HUDEP-2 (cell line): ENCODE results near the gene KRIT1.
"Not testable (repeated sequence)": the region's sequence is repeated elsewhere in the genome, so short reads cannot be mapped to it uniquely, and the experiment has no call there.

ENCODE experiments used
- DNase-seq, 76 experiments: peaks; one replicate each; lab custom pipeline; 2025; ENCODE audit not compliant: unreplicated experiment in 76 of 76; lab: John Stamatoyannopoulos, UW

Gene KRIT1

DNA sequence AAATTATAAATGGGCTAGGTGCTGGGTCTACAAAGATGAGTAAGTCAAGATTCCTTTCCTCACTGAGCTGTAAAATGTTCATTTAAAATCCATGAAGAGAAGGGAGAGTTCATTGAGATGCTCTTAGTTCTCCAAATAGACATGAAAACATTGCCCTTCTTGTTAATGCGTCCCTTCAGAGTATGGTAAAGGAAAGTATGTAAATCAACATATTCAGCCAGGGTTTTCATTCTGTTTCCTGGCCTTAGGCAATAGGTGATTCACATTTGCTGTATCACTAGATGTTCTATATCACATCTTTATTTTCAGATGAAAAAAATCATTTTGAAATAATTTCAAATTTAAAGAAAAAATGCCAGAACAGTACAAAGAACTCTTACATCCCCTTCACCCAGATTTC lies 5.5 kb upstream of the KRIT1 start:
- DNase-seq = no peak

DNA sequence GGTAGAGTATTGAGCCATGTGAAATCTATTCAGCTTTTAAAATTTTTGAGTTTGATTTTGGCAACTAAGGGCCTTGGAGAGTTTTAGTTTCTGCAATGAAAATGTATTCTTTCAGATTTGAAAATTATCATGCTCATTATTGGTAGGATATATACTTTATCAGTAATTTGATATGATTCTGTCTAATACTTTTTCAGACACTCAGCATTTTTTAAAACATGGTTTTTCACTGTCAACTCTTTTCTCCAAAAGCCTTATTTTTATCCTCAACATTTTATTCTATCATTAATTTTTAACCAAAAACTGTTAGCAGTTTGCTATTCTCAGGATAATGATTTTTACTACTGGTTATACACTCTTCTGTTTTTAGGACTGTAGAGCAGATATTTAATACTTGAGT lies 4.9 kb upstream of the KRIT1 start:
- no peak for DNase-seq

DNA sequence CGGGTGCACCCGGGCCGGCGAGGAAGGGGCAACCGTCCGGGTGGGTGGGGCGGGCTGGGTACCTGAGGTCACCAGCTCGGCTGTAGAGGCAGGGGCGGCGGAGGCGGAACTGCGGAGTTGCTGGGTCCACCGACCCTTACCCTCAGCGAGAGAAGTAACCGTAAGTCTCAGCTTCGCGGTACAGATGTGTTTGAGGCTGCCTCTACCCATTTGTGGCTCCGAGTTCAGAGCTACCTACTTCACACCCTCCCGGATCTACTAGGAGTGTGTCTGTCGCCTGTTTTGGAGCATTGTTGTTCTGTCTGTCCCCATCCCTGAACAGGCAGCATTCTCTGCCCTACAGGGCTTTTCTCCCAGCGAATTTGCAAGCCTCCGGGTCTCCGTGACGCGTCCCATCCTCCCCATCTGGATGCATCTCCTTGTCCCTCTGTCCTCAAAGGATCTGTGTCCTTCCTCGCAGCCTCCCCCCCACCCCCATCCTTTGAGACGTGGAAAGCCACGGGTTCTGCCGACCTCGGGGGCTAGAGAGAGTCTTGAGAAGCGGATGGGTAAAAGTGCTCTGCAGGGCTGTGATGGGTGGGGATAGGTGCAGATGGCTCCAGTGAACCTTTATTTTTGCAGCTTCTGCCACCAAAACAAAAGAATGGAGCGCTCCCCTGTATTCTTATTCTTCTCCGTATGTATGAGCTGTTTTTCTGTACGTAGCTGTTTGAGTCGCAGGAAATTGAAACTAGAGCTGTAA lies 817 bp upstream of the KRIT1 start:
- DNase-seq = peak in 9 of 76 experiments; percentile 1 to 40 (median 20)

DNA sequence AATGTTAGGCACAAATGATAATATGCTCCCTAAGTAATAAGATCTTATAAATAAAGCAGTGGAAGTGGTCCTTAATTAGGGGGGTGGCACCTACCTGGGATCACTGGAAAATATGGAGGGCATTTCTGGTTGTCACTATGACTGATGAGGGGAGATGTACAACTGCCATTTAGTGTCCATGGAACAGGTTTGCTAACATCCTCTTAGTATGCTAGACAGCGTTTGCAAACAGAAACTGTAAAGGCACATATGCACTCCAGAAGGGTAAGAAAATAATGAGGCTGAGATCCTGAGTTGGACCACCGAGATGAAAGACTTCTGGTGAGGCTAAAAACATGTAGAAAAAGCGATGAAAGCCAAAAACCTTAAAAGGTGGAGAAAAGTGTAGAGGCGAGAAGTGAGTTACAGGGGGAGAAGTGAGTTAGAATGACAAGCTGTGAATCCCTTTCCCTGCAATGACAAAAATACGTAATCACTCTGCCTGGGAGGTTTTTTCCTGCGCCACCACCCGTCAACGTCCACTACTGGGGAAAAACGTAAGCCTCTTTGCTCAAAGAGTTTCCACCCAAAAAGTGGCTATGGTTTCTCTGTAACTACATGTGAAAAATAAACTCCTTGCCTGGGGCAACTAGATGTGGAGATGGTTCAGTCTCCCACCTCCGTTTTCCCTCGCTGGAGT lies 767 bp downstream of the KRIT1 start:
- peak in 13 of 76 experiments; percentile 10 to 61 (median 30) for DNase-seq

DNA sequence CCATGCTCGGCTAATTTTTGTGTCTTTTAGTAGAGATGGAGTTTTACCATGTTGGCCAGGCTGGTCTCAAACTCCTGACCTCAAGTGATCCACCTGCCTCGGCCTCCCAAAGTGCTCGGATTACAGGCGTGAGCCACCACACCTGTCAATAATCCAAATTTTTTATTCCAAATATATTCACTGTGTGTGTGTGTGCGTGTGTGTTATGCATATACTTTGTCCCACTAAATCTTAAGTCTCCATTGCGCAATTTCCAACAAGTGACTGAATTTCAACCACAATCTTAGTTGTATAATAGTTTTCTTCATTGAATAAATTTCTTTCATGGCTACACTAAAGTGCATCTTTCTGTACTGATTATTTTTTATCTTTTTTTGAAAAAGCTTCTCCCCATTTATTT lies 2.7 kb downstream of the KRIT1 start:
- no peak for DNase-seq

DNA sequence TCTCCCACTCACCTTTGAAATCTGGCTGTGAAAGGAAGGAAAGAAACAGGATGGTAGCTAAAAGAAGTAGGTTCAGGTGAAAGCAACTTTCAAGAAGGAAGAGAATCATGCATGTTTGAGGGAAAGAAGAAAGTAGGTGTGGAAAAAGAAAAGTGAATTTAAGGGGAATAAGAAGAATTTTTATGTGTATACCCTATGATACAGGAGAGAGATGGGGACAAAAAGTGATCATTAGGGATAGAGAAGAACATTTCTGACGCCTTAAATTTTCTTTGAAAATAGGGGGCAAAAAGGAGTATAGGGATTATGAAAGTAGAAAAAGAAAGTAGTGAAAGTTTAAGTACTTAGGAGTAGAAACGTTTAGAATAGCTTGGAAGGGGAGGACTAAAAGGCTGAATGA lies 15.2 kb downstream of the KRIT1 start:
- no peak for DNase-seq

DNA sequence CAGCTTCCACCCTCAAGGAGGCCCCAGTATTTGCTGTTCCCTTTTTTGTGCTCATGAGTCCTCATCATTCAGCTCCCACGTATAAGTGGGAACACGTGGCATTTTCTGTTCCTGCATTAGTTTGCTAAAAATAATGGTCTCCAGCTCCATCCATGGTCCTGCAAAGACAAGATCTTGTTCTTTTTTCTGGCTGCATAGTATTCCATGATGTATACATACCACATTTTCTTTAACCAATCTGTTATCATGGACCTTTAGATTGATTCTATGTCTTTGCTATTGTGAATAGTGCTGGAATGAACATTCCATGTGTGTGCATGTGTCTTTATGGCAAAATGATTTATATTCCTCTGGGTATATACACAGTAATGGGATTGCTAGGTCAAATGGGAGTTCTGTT lies 17.0 kb downstream of the KRIT1 start:
- DNase-seq = no peak

DNA sequence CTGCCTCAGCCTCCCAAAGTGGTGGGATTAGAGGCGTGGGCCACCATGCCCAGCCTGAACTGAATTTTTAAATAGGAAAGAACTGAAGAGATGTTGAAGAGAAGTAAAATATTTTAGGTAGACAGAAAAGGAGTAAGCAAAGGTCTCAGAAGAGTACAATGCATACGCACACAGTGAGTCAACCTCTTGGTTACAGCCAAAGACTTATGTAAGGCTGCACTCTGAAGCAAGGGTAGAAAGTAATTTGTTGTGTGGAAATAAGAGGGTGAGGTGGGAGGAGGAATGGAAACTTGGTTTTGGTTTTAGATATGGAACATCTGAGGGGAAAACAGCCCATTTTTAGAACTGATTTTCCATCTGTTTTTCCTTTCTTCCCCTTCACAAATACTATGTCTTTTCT lies 17.6 kb downstream of the KRIT1 start:
- DNase-seq = peak in 1 of 76 experiments; percentile 2

DNA sequence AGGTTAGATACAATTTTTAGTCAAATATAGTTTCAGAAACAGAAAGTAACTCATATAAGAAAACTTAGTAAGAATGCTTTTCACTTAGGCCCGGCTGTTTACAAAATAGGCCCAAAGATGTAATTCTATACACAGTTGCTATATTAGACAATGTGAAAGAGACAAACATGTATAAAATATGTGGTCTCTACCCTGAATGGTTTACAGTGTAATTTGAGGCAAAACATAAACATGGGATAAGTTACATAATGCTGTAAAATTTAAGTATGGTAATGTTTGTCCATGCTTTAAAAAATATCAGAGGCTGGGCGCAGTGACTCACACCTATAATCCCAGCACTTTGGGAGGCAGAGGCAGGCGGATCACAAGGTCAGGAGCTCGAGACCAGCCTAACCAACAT lies 18.7 kb downstream of the KRIT1 start:
- DNase-seq = no peak

DNA sequence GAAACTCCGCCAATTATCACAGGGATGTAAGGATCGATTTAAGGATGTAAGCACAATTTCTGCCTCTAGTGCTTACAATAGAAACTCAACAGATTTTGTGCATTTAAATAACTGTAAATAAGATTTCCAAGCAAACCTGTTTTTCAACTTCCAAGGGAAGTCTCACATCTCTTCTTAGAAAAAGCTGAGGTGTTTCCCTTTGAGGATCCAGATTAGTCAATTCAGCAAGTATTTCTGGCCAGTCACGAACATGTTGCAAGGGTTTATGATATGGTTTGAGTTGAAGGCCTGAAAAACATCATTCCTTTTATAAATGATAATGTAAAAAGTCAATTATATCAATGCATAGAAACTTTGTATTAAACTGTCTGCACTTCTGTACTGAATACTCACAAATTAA lies 23.9 kb downstream of the KRIT1 start:
- DNase-seq = no peak

DNA sequence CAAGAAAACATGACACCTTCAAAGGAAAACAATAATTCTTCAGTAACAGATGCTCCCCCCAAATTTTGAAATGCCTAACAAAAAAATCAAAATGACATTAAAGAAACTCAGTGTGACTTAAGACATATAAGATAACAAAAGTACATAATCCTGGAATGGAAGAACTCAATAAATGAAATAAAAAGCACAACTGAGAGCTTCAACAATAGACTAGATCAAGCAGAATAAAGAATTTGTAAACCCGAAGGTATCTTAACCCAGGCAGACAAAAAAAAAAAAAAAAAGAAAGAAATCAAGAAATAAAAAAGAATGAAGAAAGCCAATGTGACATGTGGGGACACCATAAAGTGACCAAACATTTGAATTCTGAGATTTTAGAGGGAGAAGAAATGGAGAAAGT lies 39.0 kb downstream of the KRIT1 start:
- DNase-seq = no peak

DNA sequence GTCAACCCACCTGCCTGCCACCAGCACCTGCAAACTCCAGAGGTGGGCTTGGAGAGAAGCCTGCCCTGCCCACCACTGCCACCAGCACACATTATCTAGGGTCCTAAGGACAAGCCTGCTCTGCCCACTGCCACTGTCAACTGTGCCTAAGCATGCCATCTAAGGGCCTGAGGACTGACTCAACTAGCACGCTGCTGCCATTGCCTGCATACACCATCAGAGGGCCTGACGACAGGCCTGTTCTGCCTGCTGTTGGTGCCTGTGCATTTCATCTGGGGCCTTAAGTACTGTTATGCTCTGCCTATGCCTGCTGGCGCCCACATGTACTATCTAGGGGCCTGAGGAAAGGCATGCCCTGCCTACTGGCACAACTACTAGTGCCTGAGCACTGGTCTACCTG lies 39.7 kb downstream of the KRIT1 start:
- DNase-seq = no peak

DNA sequence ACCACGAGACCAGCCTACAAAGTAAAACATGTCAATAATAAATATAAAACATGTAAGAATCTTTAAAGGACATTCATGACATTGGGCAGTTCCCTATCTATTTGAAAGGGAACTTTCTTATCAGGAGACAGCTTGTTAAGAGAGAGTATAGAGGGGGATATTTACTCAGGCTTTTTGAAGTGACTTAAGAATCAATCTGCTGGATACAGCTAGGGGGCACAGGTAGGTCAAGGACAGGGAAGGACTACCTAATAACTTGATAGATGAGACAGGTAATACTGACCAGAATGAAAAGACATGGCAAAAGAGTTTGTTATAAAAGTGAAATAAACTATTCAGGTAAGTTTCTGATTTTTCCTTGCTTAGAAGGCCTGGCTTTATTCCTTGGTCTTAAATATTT lies 44.9 kb downstream of the KRIT1 start:
- DNase-seq = no peak

DNA sequence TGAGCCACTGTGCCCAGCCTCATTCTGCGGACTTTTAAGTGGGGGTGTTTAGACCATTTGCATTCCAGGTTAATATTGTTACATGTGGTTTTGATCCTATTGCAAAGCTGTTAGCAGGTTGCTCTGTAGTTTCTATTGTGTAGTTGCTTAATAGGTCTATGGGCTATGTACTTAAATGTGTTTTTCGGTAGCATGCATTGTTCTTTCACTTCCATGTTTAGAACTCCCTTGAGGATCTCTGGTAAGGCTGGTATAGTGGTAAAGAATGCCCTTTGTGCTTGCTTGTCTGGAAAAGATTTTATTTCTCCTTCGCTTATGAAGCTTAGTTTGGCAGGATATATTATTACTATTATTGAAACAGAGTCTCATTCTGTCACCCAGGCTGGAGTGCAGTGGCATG lies 53.4 kb downstream of the KRIT1 start:
- no peak for DNase-seq

DNA sequence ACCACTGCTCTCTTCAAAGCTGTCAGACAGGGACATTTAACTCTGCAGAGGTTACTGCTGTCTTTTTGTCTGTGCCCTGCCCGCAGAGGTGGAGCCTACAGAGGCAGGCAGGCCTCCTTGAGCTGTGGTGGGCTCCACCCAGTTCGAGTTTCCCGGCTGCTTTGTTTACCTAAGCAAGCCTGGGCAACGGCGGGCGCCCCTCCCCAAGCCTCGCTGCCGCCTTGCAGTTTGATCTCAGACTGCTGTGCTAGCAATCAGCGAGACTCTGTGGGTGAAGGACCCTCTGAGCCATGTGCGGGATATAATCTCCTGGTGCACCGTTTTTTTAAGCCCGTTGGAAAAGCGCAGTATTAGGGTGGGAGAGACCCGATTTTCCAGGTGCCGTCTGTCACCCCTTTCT lies 56.5 kb downstream of the KRIT1 start:
- DNase-seq = not testable (repeated sequence)

DNA sequence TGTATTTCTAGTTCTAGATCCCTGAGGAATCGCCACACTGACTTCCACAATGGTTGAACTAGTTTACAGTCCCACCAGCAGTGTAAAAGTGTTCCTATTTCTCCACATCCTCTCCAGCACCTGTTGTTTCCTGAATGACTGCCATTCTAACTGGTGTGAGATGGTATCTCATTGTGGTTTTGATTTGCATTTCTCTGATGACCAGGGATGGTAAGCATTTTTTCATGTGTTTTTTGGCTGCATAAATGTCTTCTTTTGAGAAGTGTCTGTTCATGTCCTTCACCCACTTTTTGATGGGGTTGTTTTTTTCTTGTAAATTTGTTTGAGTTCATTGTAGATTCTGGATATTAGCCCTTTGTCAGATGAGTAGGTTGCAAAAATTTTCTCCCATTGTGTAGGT lies 61.4 kb downstream of the KRIT1 start:
- not testable (repeated sequence) for DNase-seq

DNA sequence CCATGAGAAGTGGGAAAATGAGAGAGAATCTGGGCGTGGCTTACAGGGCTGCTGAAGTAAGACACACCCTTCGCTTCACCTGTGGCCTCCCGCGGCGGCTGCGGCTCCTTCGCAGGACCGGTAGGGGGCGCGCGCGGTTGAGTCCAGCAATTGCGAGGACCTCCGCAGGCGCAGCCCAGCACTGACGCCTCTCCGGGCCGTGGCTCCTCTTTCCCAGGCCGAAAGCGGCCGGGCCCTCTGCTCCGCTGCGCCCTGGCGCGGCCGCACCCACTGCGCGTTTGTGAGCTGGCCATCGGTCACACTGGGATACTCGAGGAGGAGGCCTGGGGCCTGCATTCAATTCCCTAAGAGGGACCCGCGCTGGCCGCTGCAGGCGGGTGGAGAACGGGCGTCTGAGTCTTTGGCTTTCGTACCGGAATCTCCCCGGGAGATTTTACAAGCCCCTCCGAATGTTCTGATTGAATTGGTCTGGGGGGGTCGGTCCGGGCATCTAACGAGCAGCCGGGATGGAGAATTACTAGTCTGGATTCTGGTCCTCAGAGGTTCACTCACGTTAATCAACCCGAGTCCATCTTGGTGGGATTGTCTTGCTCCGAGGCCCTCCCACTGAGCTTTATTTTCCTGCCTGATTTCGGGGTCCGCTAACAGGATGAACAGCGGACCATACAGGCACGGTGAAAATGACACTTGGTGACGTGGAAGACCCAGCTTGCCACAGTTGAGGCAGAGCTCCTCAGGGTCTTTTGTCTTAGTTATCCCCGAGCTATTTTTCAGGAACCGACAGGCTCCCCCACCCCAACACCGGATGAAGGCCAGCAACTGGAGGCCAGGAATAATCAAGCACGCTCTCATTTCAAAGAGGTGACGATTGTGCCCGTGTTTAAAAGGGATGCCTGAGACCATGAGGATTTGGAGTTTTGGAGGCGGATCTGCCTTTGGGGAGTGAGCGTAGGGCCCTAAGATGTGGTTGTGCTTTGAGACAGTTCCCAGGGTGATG lies 66.5 kb downstream of the KRIT1 start, which contains the start of gene LRRD1:
TSS of gene LRRD1 (minus strand) at position 215 of the 997 bp plus-strand sequence. CDS start 13,940 bp downstream, outside the sequence.
- DNase-seq = peak in 74 of 76 experiments; percentile 8 to 87 (median 70)

DNA sequence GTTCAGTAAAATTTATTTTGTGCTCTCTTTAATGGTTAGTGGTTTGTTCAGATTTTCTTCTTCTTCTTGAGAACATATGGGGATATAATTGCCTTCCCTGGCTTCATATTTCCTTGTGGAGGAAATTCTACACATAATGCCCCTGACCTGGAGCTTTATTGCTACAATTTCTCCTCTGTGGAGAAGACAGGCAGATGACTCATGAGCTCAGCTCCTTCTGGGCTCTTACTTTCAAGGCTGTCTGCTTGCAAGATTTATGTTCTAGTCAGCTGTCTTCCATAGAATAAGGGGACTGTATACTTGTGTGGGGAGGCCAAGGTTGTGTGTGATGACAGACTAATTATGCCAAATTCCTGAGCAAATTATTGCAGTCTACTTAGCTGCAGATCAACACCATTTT lies 68.4 kb downstream of the KRIT1 start:
- DNase-seq = no peak

DNA sequence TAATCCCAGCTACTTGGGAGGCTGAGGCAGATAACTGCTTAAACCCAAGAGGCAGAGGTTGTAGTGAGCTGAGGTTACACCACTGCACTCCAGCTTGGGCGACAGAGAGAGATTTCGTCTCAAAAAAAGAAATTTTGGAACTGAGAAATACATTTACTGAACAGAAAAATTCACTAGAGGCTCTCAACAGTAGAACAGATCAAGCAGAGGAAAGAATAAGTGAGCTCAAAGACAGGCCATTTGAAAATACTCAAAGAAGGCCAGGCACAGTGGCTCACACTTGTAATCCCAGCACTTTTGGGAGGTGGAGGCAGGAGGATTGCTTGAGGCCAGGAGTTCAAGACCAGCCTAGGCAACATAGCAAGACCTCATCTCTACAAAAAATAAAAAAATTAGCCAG lies 76.2 kb downstream of the KRIT1 start:
- not testable (repeated sequence) for DNase-seq

DNA sequence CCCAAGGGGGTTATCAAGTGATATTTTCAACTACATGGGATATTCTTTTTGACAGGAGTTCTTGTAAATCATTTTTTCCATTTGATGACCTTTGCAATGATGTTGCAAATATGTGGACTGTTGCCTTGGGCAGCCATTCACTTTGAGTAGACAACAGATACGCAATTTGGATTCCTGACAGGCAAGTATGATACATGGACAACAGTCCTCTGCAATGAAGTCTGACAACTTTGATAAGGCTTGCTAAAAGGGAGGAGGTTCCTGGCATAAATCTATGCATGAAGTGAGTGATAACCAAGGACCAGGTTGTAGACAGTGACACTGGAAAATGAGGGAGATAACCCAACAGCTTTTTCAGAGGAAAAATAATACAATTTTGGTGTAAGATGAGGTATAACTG lies 84.4 kb downstream of the KRIT1 start:
- DNase-seq = peak in 42 of 76 experiments; percentile 1 to 84 (median 52)
